ENCODE measurements around the gene CALCOCO1.

- TF ChIP-seq CTCF (IDR thresholded peaks at IDR 0.05; ENCODE audit: insufficient read depth, low read length) (no peak), REST (IDR thresholded peaks at IDR 0.05; ENCODE audit: insufficient replicate concordance, low read depth) (no peak), POLR2AphosphoS5 (IDR thresholded peaks at IDR 0.05; ENCODE audit: low read depth) (no peak), SPI1 (IDR thresholded peaks at IDR 0.05; ENCODE audit: borderline replicate concordance, low read depth) (no peak), GABPA (IDR thresholded peaks at IDR 0.05; ENCODE audit: low read depth) (no peak)
These were observed 11.4 kb upstream of the CALCOCO1 start for GRCh38 chr12:53738406-53739213.
